Trophoblast cell (in vitro differentiated cells and primary cell): ENCODE data around the gene OR51V1.

Experiments used
- DNase-seq, 2 donors: peaks; one replicate each; pipeline ENCODE4 v3.0.0-alpha.2; 2016
- H2AFZ ChIP-seq: 2 replicates; pipeline ENCODE4 v1.6.1; 2013; ENCODE audit warnings: low read length, moderate library complexity, mild to moderate bottlenecking; ENCODE audit not compliant: insufficient read depth, poor library complexity
- H2AK5ac ChIP-seq: 2 replicates; pipeline ENCODE4 v1.6.1; 2013; ENCODE audit warnings: mild to moderate bottlenecking, low read length
- H2BK120ac ChIP-seq: 2 replicates; pipeline ENCODE4 v1.6.1; 2013; ENCODE audit warnings: low read length, mild to moderate bottlenecking, moderate library complexity; ENCODE audit not compliant: insufficient read depth, poor library complexity
- H2BK12ac ChIP-seq: 2 replicates; pipeline ENCODE4 v1.6.1; 2013; ENCODE audit warnings: mild to moderate bottlenecking, low read length, moderate library complexity
- H2BK5ac ChIP-seq: 2 replicates; pipeline ENCODE4 v1.6.1; 2013; ENCODE audit warnings: low read length, low read depth, moderate library complexity, mild to moderate bottlenecking; ENCODE audit not compliant: poor library complexity
- H3K14ac ChIP-seq: 2 replicates; pipeline ENCODE4 v1.6.1; 2013; ENCODE audit warnings: mild to moderate bottlenecking, low read length
- H3K18ac ChIP-seq: 2 replicates; pipeline ENCODE4 v1.6.1; 2013; ENCODE audit warnings: mild to moderate bottlenecking, low read length
- H3K23ac ChIP-seq: 2 replicates; pipeline ENCODE4 v1.6.1; 2013; ENCODE audit warnings: low read length
- H3K27ac ChIP-seq: 2 replicates; pipeline ENCODE4 v1.5.1; 2013; ENCODE audit warnings: low read depth, mild to moderate bottlenecking, inconsistent platforms, low read length, moderate library complexity
- H3K27me3 ChIP-seq: 2 replicates; pipeline ENCODE4 v1.6.1; 2013; ENCODE audit warnings: inconsistent platforms, mild to moderate bottlenecking, low read length, moderate library complexity; ENCODE audit not compliant: insufficient read depth
- H3K36me3 ChIP-seq, 2 experiments: 1 replicate in 1 of 2; 2 replicates in 1 of 2; pipeline ENCODE4 v1.6.1; 2013; ENCODE audit warnings: low read length in 2 of 2, mild to moderate bottlenecking in 2 of 2, moderate library complexity in 1 of 2; ENCODE audit not compliant: insufficient read depth in 2 of 2, control insufficient read depth in 1 of 2
- H3K4ac ChIP-seq: 2 replicates; pipeline ENCODE4 v1.6.1; 2013; ENCODE audit warnings: low read depth, mild to moderate bottlenecking, low read length, moderate library complexity
- H3K4me1 ChIP-seq, 2 experiments: 1 replicate in 1 of 2; 2 replicates in 1 of 2; pipeline ENCODE4 v1.6.1; 2013; ENCODE audit warnings: low read length in 2 of 2, mild to moderate bottlenecking in 2 of 2, moderate library complexity in 1 of 2; ENCODE audit not compliant: insufficient read depth in 2 of 2, control insufficient read depth in 1 of 2
- H3K4me2 ChIP-seq: 2 replicates; pipeline ENCODE4 v1.6.1; 2013; ENCODE audit warnings: inconsistent platforms, mild to moderate bottlenecking, low read length, moderate library complexity
- H3K4me3 ChIP-seq: 2 replicates; pipeline ENCODE4 v1.5.1; 2013; ENCODE audit warnings: mild to moderate bottlenecking, low read depth, low read length, inconsistent platforms
- H3K79me1 ChIP-seq: one replicate; pipeline ENCODE4 v1.6.1; 2013; ENCODE audit warnings: low read length
- H3K79me2 ChIP-seq: 2 replicates; pipeline ENCODE4 v1.6.1; 2013; ENCODE audit warnings: low read length, mild to moderate bottlenecking; ENCODE audit not compliant: control insufficient read depth, insufficient read depth, poor library complexity
- H3K9ac ChIP-seq: 2 replicates; pipeline ENCODE4 v1.6.1; 2013; ENCODE audit warnings: mild to moderate bottlenecking, low read length
- H3K9me3 ChIP-seq: 2 replicates; pipeline ENCODE4 v1.6.1; 2013; ENCODE audit warnings: low read depth, mild to moderate bottlenecking, control low read depth, inconsistent platforms, low read length; ENCODE audit not compliant: insufficient read depth
- H4K12ac ChIP-seq: 2 replicates; pipeline ENCODE4 v1.6.1; 2013; ENCODE audit warnings: low read depth, mild to moderate bottlenecking, low read length, moderate library complexity
- H4K8ac ChIP-seq: 2 replicates; pipeline ENCODE4 v1.6.1; 2013; ENCODE audit warnings: low read depth, mild to moderate bottlenecking, low read length, moderate library complexity
- H4K91ac ChIP-seq: one replicate; pipeline ENCODE4 v1.6.1; 2013; ENCODE audit warnings: low read depth, mild to moderate bottlenecking, low read length, moderate library complexity
- WGBS: extraction: QIAGEN DNeasy Blood & Tissue Kit; methylation state at CpG from one replicate; pipeline ENCODE4 v1.1.7; 2013; ENCODE audit warnings: missing lambda C conversion rate; ENCODE audit not compliant: insufficient read length, insufficient coverage; ENCODE audit errors: extremely low coverage; 5-methylcytosine and 5-hydroxymethylcytosine counted together

OR51V1 gene

GRCh38 chr11:5238486-5238885 lies 38.0 kb upstream of the OR51V1 start:
- no CpG with 5 or more reads among the region's 2 CpGs for WGBS
- no peak overlapping the region for H2BK12ac ChIP-seq
- H3K4me3 ChIP-seq: no peak overlapping the region
- no peak overlapping the region for H3K18ac ChIP-seq
- H3K27ac ChIP-seq: no peak overlapping the region
- DNase-seq: no peak
- no peak overlapping the region for H3K9ac ChIP-seq
- H3K4ac ChIP-seq: no peak overlapping the region
- H4K91ac ChIP-seq: no peak overlapping the region
- no peak overlapping the region for H2AK5ac ChIP-seq
- H3K79me2 ChIP-seq: no peaks in the 10 kb centered on the region
- no peaks in the 10 kb centered on the region for H3K9me3 ChIP-seq
- H4K8ac ChIP-seq: no peak overlapping the region
- H4K12ac ChIP-seq: no peak overlapping the region
- H3K79me1 ChIP-seq: no peaks in the 10 kb centered on the region
- H3K23ac ChIP-seq: no peak overlapping the region
- H3K4me2 ChIP-seq: no peak overlapping the region
- H2BK5ac ChIP-seq: no peak overlapping the region
- no peak overlapping the region for H3K14ac ChIP-seq
- no peaks in the 10 kb centered on the region for H3K27me3 ChIP-seq
- no peaks in the 10 kb centered on the region for H3K4me1 ChIP-seq
- H2AFZ ChIP-seq: no peak overlapping the region
- peaks cover 0 to 1% of the 10 kb centered on the region in 2 experiments for H3K36me3 ChIP-seq
- no peak overlapping the region for H2BK120ac ChIP-seq

- no peak overlapping the region for H2BK5ac ChIP-seq
- peaks cover 0 to 1% of the 10 kb centered on the region in 2 experiments for H3K36me3 ChIP-seq
- no CpG with 5 or more reads among the region's 2 CpGs for WGBS
- no peak overlapping the region for H3K18ac ChIP-seq
- H4K8ac ChIP-seq: no peak overlapping the region
- H3K23ac ChIP-seq: no peak overlapping the region
- no peak for DNase-seq
- peaks cover 1% of the 10 kb centered on the region for H3K9me3 ChIP-seq
- H3K9ac ChIP-seq: no peak overlapping the region
- no peak overlapping the region for H2AK5ac ChIP-seq
- no peaks in the 10 kb centered on the region for H3K27me3 ChIP-seq
- H3K14ac ChIP-seq: no peak overlapping the region
- no peak overlapping the region for H3K4me3 ChIP-seq
- H3K79me2 ChIP-seq: no peaks in the 10 kb centered on the region
- no peak overlapping the region for H4K91ac ChIP-seq
- H3K79me1 ChIP-seq: no peaks in the 10 kb centered on the region
- no peak overlapping the region for H2AFZ ChIP-seq
- no peak overlapping the region for H2BK120ac ChIP-seq
- H4K12ac ChIP-seq: no peak overlapping the region
- no peaks in the 10 kb centered on the region for H3K4me1 ChIP-seq
- no peak overlapping the region for H2BK12ac ChIP-seq
- no peak overlapping the region for H3K4me2 ChIP-seq
- H3K27ac ChIP-seq: no peak overlapping the region
- H3K4ac ChIP-seq: no peak overlapping the region
These were observed 36.9 kb upstream of the OR51V1 start for GRCh38 chr11:5237420-5237819.

GRCh38 chr11:5235364-5236095 lies 35.0 kb upstream of the OR51V1 start:
- Histone ChIP-seq H4K91ac (no peak overlapping the region), H3K4me3 (no peak overlapping the region), H2AFZ (no peak overlapping the region), H4K8ac (no peak overlapping the region), H3K27me3 (no peaks in the 10 kb centered on the region), H3K14ac (no peak overlapping the region), H3K4me2 (no peak overlapping the region), H2BK5ac (no peak overlapping the region), H3K79me1 (no peaks in the 10 kb centered on the region), H3K18ac (no peak overlapping the region), H2BK12ac (no peak overlapping the region), H3K4me1 (no peaks in the 10 kb centered on the region), H4K12ac (no peak overlapping the region), H2BK120ac (no peak overlapping the region), H3K4ac (no peak overlapping the region), H2AK5ac (no peak overlapping the region), H3K9ac (no peak overlapping the region), H3K9me3 (peaks cover 1% of the 10 kb centered on the region), H3K79me2 (no peaks in the 10 kb centered on the region), H3K27ac (no peak overlapping the region), H3K23ac (no peak overlapping the region), H3K36me3 (peaks cover 0 to 1% of the 10 kb centered on the region in 2 experiments)
- DNase-seq: no peak
- no CpG with 5 or more reads among the region's 5 CpGs for WGBS

- H2BK12ac ChIP-seq: no peak within 1 kb of the TSS
- H4K8ac ChIP-seq: no peak within 1 kb of the TSS
- H3K14ac ChIP-seq: no peak within 1 kb of the TSS
- no peak within 1 kb of the TSS for H4K12ac ChIP-seq
- H2BK5ac ChIP-seq: no peak within 1 kb of the TSS
- no CpG with 5 or more reads among the region's 2 CpGs for WGBS
- H3K4me1 ChIP-seq: no peaks in the 10 kb centered on the region
- H2BK120ac ChIP-seq: no peak within 1 kb of the TSS
- no peak within 1 kb of the TSS for H3K9ac ChIP-seq
- no peak within 1 kb of the TSS for H3K4me3 ChIP-seq
- no peak for DNase-seq
- H3K4me2 ChIP-seq: no peak within 1 kb of the TSS
- no peaks in the 10 kb centered on the region for H3K79me2 ChIP-seq
- H2AK5ac ChIP-seq: no peak within 1 kb of the TSS
- no peak within 1 kb of the TSS for H4K91ac ChIP-seq
- H3K4ac ChIP-seq: no peak within 1 kb of the TSS
- H2AFZ ChIP-seq: no peak within 1 kb of the TSS
- H3K18ac ChIP-seq: no peak within 1 kb of the TSS
- H3K27ac ChIP-seq: no peak within 1 kb of the TSS
- H3K79me1 ChIP-seq: no peaks in the 10 kb centered on the region
- H3K36me3 ChIP-seq: peaks cover 0 to 1% of the 10 kb centered on the region in 2 experiments
- peaks cover 1% of the 10 kb centered on the region for H3K9me3 ChIP-seq
- H3K27me3 ChIP-seq: no peaks in the 10 kb centered on the region
- H3K23ac ChIP-seq: no peak within 1 kb of the TSS
These were observed 33.9 kb upstream of the OR51V1 start, which contains the start of gene HBD for GRCh38 chr11:5234381-5234834. HBD (minus strand) TSS chr11:5234483; CDS start chr11:5234433, 50 bp downstream.
